ENCODE measurements around the gene NTRK1.

NTRK1 gene

GRCh38 chr1:156884560-156885184 lies 24.0 kb downstream of the NTRK1 start:
- TF ChIP-seq, protein P1, sequence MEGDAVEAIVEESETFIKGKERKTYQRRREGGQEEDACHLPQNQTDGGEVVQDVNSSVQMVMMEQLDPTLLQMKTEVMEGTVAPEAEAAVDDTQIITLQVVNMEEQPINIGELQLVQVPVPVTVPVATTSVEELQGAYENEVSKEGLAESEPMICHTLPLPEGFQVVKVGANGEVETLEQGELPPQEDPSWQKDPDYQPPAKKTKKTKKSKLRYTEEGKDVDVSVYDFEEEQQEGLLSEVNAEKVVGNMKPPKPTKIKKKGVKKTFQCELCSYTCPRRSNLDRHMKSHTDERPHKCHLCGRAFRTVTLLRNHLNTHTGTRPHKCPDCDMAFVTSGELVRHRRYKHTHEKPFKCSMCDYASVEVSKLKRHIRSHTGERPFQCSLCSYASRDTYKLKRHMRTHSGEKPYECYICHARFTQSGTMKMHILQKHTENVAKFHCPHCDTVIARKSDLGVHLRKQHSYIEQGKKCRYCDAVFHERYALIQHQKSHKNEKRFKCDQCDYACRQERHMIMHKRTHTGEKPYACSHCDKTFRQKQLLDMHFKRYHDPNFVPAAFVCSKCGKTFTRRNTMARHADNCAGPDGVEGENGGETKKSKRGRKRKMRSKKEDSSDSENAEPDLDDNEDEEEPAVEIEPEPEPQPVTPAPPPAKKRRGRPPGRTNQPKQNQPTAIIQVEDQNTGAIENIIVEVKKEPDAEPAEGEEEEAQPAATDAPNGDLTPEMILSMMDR (IDR thresholded peaks at IDR 0.05; ENCODE audit: borderline replicate concordance, insufficient read depth, low read depth, low read length): no peak

DNA sequence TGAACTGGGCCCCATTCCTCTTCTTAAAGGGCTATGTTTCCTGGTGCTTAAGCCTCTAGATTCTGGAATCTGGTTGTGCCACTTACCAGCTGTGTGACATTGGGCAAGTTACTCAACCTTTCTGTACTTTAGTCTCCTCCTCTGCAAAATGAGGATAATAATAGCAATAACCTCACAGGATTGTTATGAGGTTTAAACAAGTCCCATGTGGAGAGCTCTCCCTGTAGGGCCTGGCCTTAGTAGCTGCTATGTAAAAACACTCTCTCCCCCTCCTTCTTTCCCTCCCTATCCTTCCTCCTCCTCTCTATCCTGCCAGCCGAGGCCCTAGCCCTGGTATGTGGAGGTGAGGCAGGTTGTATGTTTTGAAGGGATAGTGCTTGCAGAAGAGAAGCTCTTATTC lies 24.6 kb downstream of the NTRK1 start:
- TF ChIP-seq, protein P1 (IDR thresholded peaks at IDR 0.05; ENCODE audit: borderline replicate concordance, insufficient read depth, low read depth, low read length): no peak
- H3K4me3 ChIP-seq (ENCODE audit: low read depth, low read length): no peak overlapping the region

More at GRCh38 chr1:156884560-156885184, 24.0 kb downstream of the NTRK1 start:
- H3K4me3 ChIP-seq (ENCODE audit: low read depth, low read length): no peak overlapping the region

DNA sequence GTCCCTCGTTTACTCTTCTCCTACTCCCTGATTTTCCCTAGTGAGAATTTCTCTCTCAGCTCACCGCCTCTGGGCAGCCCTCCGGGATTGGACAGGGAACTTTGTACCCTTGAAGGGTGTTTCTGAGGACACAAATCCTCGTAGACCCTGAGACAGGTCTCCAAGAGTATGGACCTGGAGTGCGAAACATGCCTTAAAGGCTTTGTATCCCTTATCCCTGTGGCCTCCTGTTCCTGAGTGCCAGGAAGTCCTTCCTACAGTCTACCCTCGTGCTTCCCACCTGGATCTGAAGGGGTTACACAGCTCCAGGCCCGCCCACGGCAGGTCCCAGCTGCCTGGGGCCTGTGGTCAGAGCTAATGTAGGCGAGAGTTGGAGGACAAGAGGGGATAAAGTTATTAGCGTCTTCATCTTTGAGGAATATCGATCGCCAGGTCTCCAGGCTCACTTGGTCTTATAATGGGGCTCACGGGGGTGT lies 25.3 kb downstream of the NTRK1 start:
- TF ChIP-seq, protein P1 (IDR thresholded peaks at IDR 0.05; ENCODE audit: borderline replicate concordance, insufficient read depth, low read depth, low read length): no peak
- no peak overlapping the region for H3K4me3 ChIP-seq (ENCODE audit: low read depth, low read length)

- no peak overlapping the region for H3K4me3 ChIP-seq (ENCODE audit: low read depth, low read length)
- TF ChIP-seq, protein P1 (IDR thresholded peaks at IDR 0.05; ENCODE audit: borderline replicate concordance, insufficient read depth, low read depth, low read length): no peak
These were observed 26.1 kb downstream of the NTRK1 start for GRCh38 chr1:156886583-156887281.

DNA sequence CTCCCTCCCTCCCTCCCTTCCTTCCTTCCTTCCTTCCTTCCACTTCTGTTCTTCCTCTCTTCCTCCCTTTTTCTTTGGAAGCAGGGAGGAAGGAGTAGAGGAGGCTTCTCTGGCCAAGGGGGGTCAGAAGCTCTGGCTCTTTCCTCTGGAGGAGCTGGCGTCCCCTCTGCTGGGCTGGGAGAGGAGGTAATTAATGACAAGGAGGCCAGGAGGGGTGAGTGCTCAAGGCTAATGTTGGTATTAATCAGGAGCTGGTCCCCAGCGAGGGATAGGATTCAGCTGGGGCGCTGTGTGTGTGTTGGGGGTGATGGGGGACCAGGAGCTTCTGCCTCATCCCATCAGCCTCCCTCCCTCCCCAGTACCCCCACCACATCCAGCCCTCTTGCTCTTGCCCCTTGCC lies 26.7 kb downstream of the NTRK1 start:
- TF ChIP-seq, protein P1 (IDR thresholded peaks at IDR 0.05; ENCODE audit: borderline replicate concordance, insufficient read depth, low read depth, low read length): no peak
- no peak overlapping the region for H3K4me3 ChIP-seq (ENCODE audit: low read depth, low read length)

GRCh38 chr1:156887734-156888133 lies 27.1 kb downstream of the NTRK1 start:
- no peak overlapping the region for H3K4me3 ChIP-seq (ENCODE audit: low read depth, low read length)
- TF ChIP-seq, protein P1 (IDR thresholded peaks at IDR 0.05; ENCODE audit: borderline replicate concordance, insufficient read depth, low read depth, low read length): no peak

All from GM12875 (cell line).